HL-60/S4 treated with retinoic acid at 250 ng/mL for 4 days and 3 days (cell line): ENCODE data around the gene DOCK3.
"Not testable (repeated sequence)": the region's sequence is repeated elsewhere in the genome, so short reads cannot be mapped to it uniquely, and the experiment has no call there.

Experiments
- in situ Hi-C: fragments of 300-500 bp; cut with MboI; formaldehyde crosslinking; loops from 2 replicates; pipeline ENCODE4 v1.7.0; 2022; ENCODE audit warnings: low sequenced_read_pairs

Gene DOCK3

DNA sequence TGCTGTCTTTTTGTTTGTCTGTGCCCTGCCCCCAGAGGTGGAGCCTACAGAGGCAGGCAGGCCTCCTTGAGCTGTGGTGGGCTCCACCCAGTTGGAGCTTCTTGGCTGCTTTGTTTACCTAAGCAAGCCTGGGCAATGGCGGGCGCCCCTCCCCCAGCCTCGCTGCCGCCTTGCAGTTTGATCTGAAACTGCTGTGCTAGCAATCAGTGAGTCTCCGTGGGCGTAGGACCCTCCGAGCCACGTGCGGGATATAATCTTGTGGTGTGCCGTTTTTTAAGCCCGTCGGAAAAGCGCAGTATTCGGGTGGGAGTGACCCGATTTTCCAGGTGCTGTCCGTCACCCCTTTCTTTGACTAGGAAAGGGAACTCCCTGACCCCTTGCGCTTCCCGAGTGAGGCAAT lies 303.9 kb downstream of the DOCK3 start:
- in situ Hi-C loops: not testable (repeated sequence)

GRCh38 chr3:50978991-50979667 lies 304.4 kb downstream of the DOCK3 start:
- in situ Hi-C loops: no loop called here

- in situ Hi-C loops: no loop called here
These were observed 308.0 kb downstream of the DOCK3 start for GRCh38 chr3:50982540-50983325.

- in situ Hi-C loops: no loop called here
These were observed 309.2 kb downstream of the DOCK3 start for GRCh38 chr3:50983887-50984286.

DNA sequence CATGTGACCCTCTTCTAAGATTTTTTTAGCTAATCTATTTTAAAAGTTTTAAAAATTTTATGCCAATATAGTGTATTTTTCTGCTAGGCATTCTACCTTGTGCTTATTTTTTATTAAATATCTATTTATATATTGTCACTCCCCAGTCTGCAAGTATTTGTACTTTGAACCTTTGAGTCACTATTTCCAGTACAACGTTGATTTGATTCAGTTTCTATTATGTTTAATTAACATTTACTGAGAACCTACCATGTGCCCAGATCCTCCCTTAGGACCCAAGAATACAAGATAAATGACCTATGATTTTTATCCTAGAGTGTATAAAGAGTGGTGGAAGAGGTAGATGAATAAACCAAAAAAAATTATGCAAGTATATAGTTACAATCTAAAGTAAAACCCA lies 311.2 kb downstream of the DOCK3 start:
- in situ Hi-C loops: no loop called here

DNA sequence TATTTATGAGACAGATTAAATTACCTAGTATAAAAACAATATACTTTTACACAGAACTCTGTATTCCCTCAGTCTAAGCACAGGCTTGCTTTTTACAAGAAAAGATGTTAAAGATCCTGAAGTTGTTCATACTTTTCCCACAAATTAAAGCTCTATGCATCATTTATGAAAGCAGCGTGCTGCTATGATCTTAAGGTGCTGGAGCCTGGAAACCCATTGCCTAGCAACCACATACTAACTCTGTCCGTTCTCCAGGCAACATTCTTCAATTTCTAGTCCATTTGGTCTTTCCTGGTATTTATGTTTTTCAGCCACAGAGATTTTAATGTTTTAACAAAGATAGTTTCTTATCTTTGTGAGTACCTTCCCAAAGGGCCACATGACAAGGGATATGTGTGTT lies 312.0 kb downstream of the DOCK3 start:
- in situ Hi-C loops: no loop called here

DNA sequence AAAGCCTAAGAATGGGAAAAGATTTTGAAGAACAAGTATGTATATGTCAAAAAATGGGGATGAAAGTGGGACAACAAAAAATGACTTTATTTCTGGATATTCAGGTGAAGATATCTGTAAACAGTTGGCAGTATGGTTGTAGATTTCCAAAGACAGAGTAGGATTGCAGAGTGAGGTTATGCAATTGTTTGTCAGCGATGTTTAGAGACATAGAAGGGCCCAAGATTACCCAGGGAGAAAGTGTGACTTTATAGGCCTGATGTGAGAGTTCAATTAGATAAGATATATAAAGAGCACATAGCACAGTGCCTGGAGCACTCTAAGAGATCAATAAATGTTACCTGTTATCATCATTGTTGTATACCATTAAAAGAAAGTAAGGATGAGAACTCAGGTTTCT lies 319.8 kb downstream of the DOCK3 start:
- in situ Hi-C loops: no loop called here

- in situ Hi-C loops: no loop called here
These were observed 320.5 kb downstream of the DOCK3 start for GRCh38 chr3:50995085-50995824.

DNA sequence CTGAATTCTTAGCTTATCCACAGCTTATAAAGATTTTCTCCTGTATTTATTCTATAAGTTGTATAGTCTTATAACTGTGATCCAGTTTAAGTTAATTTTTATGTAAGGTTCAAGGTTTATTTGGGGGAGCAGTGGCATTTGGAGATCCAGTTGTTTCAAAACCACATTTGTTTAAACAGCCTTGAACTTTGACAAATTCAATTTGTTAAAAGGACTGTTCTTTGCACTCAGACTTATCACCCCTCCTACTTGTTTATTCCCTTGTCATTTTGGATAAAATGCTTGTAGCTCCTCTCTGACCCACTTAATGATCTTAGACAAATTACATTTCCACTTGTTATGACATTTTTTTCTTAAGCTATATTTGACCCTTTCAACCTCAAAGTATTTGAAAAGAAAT lies 327.8 kb downstream of the DOCK3 start:
- in situ Hi-C loops: no loop called here

GRCh38 chr3:51004235-51004634 lies 329.5 kb downstream of the DOCK3 start:
- in situ Hi-C loops: no loop called here

DNA sequence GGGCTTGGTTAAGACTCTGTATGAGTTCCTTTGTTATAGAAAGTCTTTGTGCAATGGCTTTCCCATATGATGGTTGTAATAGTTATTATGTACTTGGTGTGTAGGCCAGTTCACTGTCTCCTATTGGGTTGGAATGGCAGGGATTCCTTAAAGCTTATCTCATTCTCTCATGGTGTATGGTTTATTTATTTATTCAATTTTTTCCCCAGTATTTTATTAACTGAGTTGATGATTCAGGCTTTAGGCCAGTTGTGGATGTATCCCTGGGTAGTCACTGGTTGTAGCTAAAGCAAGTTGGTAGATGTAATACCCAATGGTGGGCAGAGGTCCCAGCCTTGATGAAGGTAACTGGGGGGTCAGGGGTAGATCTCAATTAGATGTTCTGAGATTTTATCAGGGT lies 349.4 kb downstream of the DOCK3 start:
- in situ Hi-C loops: no loop called here

DNA sequence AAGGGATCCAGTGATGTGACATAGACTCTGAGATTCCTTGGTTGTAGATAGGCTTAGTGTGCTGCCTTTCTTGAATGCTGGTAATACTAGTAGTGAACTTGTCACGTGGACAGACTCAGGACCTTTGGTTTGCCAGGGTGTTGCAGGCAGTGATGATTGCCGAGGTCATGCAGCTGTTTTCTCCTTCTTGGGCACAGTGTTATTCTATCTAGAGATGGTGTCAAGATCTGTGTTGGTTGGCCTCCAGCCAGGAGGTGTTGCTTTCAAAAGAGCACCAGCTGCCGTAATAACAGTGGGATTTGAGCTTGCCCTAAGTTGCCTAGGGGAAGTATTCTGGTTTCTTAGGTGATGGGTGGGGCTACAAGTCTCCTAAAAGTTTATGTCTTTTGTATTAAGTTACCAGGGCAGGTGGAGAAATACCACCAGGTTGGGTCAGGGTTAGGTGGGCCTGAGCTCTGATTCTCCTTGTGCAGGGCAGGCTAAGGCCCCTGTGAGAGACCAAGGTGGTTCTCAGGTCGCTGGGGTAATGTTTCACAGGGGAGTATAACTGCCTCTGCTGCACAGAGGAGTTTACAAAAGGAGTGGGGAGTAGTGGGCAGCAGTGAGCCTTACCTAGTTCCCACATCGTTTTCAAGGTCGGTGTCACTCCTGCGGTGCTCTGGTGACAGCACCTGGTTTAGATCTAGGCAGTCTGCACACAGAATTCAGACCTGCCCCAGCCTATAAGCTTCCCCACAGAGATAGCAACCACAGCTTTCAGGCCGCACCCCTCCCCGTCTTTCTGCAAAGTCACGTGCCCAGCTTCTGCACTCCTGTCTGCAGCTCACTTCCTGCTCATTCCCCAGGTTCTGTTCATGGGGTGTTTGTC lies 350.3 kb downstream of the DOCK3 start:
- in situ Hi-C loops: no loop called here

GRCh38 chr3:51031666-51032065 lies 356.9 kb downstream of the DOCK3 start:
- in situ Hi-C loops: no loop called here

- in situ Hi-C loops: no loop called here
These were observed 360.9 kb downstream of the DOCK3 start for GRCh38 chr3:51035630-51036029.

GRCh38 chr3:51044982-51045381 lies 370.3 kb downstream of the DOCK3 start:
- in situ Hi-C loops: no loop called here

DNA sequence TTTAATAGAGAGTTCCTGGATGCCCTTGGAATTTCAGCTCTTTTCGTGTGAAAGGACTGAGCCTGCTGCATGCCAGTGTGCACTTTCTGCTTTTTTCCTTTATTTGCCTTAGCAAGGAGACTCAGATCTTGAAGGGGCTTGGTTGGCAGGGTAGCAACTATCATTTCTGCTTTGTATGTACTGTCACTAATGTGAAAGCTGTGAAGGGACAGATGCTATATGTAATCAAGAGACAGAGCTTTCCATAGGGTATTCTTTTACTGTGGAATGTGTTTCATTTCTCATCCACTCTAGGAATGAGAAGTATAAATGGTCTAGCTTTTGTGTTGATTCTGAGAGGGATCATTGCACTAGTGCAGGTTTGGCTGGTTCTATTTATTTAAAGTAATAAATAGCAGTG lies 377.8 kb downstream of the DOCK3 start:
- in situ Hi-C loops: no loop called here

DNA sequence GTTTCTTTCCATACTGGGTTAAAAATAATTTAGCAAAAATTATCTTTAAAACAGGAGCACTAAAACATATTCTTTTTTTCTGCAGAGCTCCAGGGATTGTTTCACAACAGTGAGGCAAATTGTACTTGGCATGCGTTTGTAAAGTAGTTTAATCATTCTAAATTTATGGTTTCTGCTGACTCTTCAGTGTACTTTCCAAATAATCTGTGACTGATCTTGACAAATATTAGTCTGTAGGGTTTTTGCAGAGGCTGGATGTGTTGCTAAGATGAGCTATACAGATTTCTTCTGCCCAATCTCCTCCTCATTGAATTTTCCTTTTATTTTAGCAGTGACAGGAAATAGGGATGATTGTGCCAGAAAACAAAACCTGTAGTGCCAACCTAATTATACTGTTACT lies 382.4 kb downstream of the DOCK3 start:
- in situ Hi-C loops: no loop called here

GRCh38 chr3:51063053-51063452 lies 388.3 kb downstream of the DOCK3 start:
- in situ Hi-C loops: no loop called here

GRCh38 chr3:51075221-51075775 lies 400.6 kb downstream of the DOCK3 start:
- in situ Hi-C loops: no loop called here

DNA sequence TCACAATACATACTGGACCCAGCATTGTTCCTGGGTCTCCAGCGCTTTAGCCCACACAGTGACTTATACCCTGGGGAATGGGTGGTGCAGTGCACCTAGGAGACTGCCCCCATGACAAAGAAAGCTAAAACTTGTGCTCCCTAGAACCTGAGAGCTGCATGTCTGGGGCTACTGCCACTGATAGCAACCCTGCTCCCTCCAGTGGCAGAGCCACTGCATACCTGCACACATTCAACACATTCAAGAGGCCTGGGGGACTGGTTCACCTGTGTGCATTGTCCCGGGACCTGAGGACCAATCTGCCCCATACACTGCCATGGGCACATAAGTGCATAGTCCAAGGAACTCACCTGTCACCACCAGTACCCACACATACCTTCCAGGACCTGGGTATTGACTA lies 407.6 kb downstream of the DOCK3 start:
- in situ Hi-C loops: no loop called here

GRCh38 chr3:51083490-51083889 lies 408.8 kb downstream of the DOCK3 start:
- in situ Hi-C loops: no loop called here
